Mesenteric fat pad (tissue), 1 donor: ENCODE data around the gene DPY30. TPM values are rescaled to one million over a fixed set of nuclear protein-coding genes. Genes with fewer than 3 reads are reported as not detected.
"Not testable (repeated sequence)": the region's sequence is repeated elsewhere in the genome, so short reads cannot be mapped to it uniquely, and the experiment has no call there.

ENCODE experiments used
- DNase-seq: peaks from one replicate; pipeline ENCODE4 v3.0.0-alpha.2; 2020; ENCODE audit warnings: low spot score
- total RNA-seq: library from RNA; stranded (reverse); fragmentation: NEBNext Ultra II Directional; extraction: Animal tissue kit (Norgen Biotek cat#: 25700); gene quantifications from one replicate; pipeline ENCODE4 v1.2.1, GENCODE V29; 2021
- donor health status: DM: yes; HTN: yes; CAD: no.

Gene DPY30
- total RNA-seq, 1 donor from 2014 or later: 44.8 TPM

DNA sequence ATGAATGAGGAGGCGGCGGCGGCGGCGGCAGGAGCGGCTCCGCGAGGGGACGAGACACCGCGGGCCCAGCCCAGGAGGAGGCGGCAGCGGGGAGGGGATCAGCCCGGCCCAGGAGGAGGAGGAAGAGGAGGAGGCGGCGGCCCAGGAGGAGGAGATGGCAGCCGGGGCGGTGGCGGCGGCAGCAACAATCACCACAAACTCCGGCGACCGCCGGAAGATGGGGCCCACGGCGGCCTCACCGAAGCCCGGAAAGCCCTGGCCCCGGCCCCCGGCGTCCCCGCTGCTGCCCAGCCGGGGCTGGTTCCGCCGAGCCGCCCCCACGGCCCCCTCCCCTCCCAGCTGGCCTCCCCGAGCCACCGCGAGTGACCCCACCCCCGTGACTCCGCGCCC, 29.3 kb downstream of the DPY30 start:
- DNase-seq: not testable (repeated sequence)

GRCh38 chr2:32009516-32010256, 29.9 kb downstream of the DPY30 start:
- DNase-seq: no peak

- DNase-seq: no peak
Observed at GRCh38 chr2:32008805-32009515, 30.6 kb downstream of the DPY30 start.

- DNase-seq: no peak
Observed at GRCh38 chr2:32007121-32007391, 32.5 kb downstream of the DPY30 start.

DNA sequence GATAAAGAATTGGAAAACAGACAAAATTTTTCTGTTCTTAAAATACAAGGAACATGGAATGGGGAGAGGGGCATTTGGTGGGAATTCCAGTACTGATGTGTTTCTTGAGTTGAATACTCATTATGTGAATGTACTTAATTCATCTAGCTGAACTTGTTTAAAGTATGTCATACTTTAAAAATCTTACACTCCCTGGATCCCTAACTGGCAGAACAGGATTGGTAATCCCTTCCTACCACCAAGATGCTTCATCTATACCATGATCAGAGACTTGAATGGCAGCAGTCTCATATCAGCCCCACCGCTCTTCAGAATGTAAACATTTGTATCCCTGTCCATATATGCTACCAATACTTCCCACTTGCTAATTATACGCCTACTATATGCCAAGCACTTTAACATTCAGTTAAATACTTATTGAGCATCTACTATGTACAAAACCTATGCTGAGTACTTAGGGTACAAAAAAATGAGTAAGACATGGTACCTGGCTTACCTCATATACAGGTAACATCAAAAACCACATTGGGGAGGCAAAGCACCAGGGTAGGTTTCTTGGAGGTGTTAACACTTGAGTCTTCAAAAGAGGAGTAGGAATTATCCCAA, 34.1 kb downstream of the DPY30 start:
- no peak for DNase-seq

- DNase-seq: no peak
Observed at GRCh38 chr2:32003791-32004190, 35.8 kb downstream of the DPY30 start.

- no peak for DNase-seq
Observed at GRCh38 chr2:32002406-32002805, 37.2 kb downstream of the DPY30 start.

GRCh38 chr2:31999438-31999837, 40.2 kb downstream of the DPY30 start:
- no peak for DNase-seq

DNA sequence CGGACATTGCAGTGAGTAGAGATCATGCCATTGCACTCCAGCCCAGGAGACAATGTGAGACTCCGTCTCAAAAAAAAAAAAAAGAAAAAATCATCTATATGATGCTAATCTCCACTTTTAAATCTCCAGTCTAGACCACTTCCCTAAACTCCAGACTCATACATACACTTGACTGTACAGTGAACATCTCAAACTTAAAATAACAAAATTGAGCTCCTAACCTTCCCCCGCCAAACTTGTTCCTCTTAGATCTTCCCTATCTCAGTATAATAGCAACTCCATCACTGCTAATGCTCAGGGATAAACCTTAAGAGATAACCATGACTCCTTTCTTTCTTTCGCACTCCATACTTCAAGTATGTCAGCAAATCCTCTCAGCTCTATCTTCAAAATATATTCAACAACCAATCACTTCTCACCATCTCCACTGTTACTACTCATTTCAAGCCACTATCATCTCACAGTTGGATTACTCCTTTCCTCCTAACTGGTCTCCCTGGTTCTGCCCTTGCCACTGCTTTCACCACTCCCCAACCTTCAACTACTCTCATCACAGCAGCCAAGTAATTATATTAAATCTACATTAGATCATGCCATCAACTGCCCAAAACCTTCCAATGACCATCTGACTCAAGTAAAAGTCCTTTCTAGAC, 40.7 kb downstream of the DPY30 start:
- no peak for DNase-seq

DNA sequence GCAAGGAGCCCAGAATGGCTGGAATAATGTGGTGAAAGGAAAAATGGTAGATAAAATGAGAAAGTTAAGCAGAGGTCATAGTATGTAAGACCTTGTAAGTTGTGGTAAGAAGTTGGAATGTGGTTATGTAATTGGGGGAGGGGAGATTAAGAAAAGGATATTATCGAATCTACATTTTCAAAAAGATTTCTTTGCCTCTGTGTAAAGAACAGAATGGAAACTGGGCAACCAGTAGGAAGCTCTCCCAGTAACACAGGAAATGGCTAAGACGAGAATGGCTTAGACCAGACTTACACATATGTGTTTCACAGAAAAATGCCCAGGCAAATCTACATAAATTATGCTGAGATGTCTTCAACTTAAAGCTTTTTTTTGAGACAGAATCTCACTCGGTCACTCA, 42.0 kb downstream of the DPY30 start:
- DNase-seq: no peak

DNA sequence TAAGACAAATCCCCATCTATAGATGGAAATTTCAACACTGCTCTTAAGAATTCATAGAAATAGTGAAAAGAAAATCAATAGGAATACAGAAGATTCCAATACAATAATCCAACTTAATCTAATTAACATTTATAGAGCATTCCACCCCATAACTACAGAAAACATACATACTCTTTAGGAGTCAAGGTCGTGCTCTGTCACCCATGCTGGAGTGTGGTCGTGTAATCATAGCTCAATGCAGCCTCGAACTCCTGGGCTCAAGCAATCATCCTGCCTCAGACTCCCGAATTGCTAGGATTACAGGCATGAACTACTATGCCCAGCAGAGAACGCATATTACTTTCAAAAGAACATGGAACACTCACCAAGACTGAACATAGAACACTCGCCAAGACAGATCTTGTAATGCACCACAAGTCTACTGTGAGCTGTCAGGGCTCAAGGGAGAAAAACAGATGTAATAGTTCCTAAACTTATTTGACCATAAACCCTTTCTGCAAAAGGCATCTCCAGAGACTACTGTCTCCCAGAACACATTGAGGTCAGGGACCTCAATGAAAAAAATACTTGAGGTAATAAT, 42.9 kb downstream of the DPY30 start:
- DNase-seq: no peak

DNA sequence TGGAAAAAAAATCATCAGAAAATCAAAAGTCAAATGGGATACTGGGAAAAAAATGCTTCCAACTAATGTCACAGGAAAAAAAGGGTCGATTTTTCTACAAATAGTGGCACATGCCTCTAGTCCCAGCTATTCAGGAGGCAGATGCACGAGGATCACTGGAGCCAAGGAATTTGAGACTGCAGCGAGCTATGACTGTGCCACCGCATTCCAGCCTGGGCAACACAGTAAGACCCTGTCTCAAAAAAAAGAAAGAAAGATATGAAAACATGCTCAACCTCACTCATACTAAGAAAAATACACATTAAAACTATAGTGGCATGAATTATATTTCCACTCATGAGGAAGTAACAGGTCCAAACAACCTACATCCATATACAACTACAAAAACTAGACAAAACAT, 46.7 kb downstream of the DPY30 start:
- DNase-seq: no peak

DNA sequence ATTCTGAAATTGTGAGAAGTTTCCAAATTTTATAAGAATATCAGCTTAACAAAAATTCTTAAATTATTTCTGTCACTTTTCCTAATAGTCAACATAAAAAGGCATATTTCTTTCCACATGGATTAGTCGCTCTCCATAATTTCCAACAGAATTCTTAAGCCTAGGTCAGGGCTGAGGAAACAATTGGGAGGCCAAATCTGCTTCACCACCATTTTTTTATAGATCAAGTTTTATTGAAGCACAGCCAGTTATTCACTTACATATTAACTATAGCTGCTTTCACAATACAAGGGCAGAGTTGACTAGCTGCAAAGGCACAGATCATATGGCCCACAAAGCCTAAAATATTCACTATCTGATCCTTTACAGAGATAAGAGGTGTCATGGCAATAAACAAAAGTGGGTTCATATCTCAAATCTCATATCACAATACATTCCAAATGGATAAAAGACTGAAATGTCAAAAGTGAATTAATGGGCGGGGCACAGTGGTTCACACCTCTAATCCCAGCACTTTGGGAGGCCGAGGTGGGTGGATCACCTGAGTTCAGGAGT, 47.5 kb downstream of the DPY30 start:
- no peak for DNase-seq

DNA sequence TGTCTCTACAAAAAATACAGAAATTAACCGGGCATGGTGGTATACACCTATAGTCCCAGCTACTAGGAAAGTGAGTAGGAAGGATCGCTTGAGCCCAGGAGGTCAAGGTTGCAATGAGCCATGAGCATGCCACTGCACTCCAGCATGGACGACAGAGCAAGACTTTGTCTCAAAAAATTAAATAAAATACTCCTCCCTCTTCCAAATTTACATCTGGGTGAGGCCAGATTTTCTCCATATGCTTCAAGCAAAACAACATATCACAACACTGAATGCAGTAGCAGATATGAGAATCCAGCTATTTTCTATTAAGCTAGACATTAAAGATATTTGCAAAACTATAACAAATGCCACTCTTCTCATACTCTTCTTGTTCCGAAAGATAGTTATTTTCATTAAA, 49.7 kb downstream of the DPY30 start:
- no peak for DNase-seq

DNA sequence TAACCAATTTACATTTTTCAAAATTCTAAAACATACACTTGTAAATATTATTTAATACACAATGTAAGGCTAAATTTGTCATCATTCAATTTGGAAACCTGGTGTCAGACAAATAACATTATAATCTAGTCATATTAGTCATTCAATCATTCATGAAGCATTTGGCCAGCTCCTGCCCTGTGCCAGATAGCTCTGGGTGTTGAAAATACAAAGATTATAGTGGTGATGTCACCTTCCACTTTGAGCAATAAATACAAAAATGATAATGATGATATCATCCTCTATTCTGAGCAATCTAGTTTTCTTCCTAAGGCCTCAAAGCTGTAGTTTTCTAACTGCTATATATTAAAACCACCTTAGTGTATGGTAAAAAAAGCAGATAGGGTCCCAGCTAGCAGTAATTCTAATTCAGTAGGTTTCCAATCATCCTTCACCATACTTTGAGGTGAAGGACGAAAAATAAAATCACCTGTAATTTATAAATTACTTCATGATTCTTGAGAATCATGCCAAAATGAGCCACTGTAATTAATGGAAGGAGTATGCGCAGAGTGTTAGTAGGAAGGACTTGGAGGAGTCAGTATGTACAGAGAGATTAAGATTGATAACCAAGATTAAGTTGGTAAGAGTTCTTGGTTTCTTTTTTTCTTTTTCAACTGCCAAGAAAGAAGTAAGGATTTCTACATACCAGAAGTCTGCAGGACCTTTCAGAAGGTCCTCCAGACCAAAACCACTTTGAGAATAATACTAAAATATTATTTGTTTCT, 52.0 kb downstream of the DPY30 start:
- DNase-seq: no peak

GRCh38 chr2:31986906-31987305, 52.7 kb downstream of the DPY30 start:
- no peak for DNase-seq

- no peak for DNase-seq
Observed at GRCh38 chr2:31983762-31984467, 55.7 kb downstream of the DPY30 start.

- no peak for DNase-seq
Observed at GRCh38 chr2:31980674-31981356, 58.8 kb downstream of the DPY30 start.

DNA sequence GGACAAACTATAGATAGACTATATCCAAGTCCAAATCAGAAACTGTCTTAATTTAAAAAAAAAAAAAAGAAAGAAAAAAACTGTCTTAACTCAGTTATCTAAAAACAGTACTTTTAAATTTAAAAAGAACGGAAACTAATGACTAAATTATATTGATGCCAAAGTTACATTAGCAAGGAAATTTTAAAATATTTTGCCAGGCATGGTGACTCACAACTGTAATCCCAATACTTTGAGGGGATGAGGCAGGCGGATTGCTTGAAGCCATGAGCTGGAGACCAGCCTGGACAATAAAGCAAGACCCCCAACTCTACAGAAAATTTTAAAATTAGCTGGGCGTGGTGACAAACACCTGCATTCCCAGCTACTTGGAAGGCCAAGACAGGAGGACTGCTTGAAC, 59.6 kb downstream of the DPY30 start:
- no peak for DNase-seq

DNA sequence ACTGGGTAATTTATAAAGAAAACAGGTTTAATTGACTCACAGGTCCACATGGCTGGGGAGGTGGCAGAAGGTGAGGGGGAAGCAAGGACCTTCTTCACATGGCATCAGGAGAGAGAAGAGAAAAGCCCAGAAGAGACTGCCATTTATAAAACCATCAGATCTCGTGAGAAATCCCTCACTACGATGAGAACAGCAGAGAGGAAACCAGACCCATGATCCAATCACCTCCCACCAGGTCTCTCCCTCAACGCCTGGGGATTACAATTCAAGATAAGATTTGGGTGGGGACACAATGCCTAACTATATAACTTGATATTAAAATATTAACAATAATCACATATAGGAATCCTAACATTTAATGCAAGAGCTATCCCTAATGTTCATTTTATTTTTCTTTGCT, 60.6 kb downstream of the DPY30 start:
- DNase-seq: no peak
